ENCODE results near the gene TOMM70. TPM values are rescaled to one million over a fixed set of nuclear protein-coding genes. Genes with fewer than 3 reads are reported as not detected.

The TOMM70 gene
- total RNA-seq, 1 experiment from 2014 or later: 59.2 TPM

- peaks cover 3% of the 10 kb centered on the region; the same call in 1 of the 2 replicates for H3K9me3 Mint-ChIP-seq
- H3K4me1 Mint-ChIP-seq: peaks cover 54% of the 10 kb centered on the region
- peaks cover 17% of the 10 kb centered on the region for H3K36me3 Mint-ChIP-seq
- TF ChIP-seq CDX4 (CRISPR knock-in tag; IDR thresholded peaks at IDR 0.05; ENCODE audit: borderline replicate concordance) (no peak), ZNF232 (CRISPR knock-in tag; IDR thresholded peaks at IDR 0.05) (no peak), NR3C1 (CRISPR knock-in tag; conservative IDR thresholded peaks at IDR 0.05; ENCODE audit: low read depth) (no peak)
- ChIA-PET CTCF (no interaction called here), POLR2A (no interaction called here)
- H3K4me3 Mint-ChIP-seq: no peak overlapping the region
- ATAC-seq: no peak
- no peaks in the 10 kb centered on the region for H3K27me3 Mint-ChIP-seq (ENCODE audit: low read depth)
- no peak for DNase-seq (ENCODE audit: low spot score)
- H3K27ac Mint-ChIP-seq: peak overlapping the region; percentile 32; the same call in 1 of the 2 replicates
Measured at GRCh38 chr3:100416863-100417262, 16.0 kb upstream of the TOMM70 start.

- DNase-seq (ENCODE audit: low spot score): no peak
- no peak for TF ChIP-seq ZNF281 (CRISPR knock-in tag; IDR thresholded peaks at IDR 0.05)
- TF ChIP-seq TEAD4 (CRISPR knock-in tag; IDR thresholded peaks at IDR 0.05): no peak
- TF ChIP-seq KAT7 (CRISPR knock-in tag; IDR thresholded peaks at IDR 0.05; ENCODE audit: borderline replicate concordance): no peak
- TF ChIP-seq ZNF532 (CRISPR knock-in tag; IDR thresholded peaks at IDR 0.05; ENCODE audit: borderline replicate concordance): no peak
- no peak for TF ChIP-seq RORB (CRISPR knock-in tag; IDR thresholded peaks at IDR 0.05)
- TF ChIP-seq SMAD4 (CRISPR knock-in tag; IDR thresholded peaks at IDR 0.05): no peak
- no peak for TF ChIP-seq OVOL2 (CRISPR knock-in tag; IDR thresholded peaks at IDR 0.05; ENCODE audit: borderline replicate concordance)
- no peak for TF ChIP-seq ZSCAN18 (CRISPR knock-in tag; IDR thresholded peaks at IDR 0.05)
- no peak for TF ChIP-seq CBFB (CRISPR knock-in tag; IDR thresholded peaks at IDR 0.05; ENCODE audit: low read depth)
- TF ChIP-seq ESRRA (CRISPR knock-in tag; IDR thresholded peaks at IDR 0.05; ENCODE audit: borderline replicate concordance): no peak
- TF ChIP-seq RELA (CRISPR knock-in tag; IDR thresholded peaks at IDR 0.05; ENCODE audit: borderline replicate concordance): no peak
- no peak for TF ChIP-seq NFYB (CRISPR knock-in tag; conservative IDR thresholded peaks at IDR 0.05; ENCODE audit: low read depth)
- no peak for TF ChIP-seq ZNF671 (CRISPR knock-in tag; IDR thresholded peaks at IDR 0.05)
- TF ChIP-seq USF2 (CRISPR knock-in tag; IDR thresholded peaks at IDR 0.05): no peak
- no peak for TF ChIP-seq ZNF138 (CRISPR knock-in tag; conservative IDR thresholded peaks at IDR 0.05)
- TF ChIP-seq GABPB1 (CRISPR knock-in tag; IDR thresholded peaks at IDR 0.05): no peak
- TF ChIP-seq MYBL2 (CRISPR knock-in tag; IDR thresholded peaks at IDR 0.05): no peak
- TF ChIP-seq EMX1 (CRISPR knock-in tag; IDR thresholded peaks at IDR 0.05): no peak
- peaks cover 7% of the 10 kb centered on the region for H3K9me3 Mint-ChIP-seq
- H3K4me1 Mint-ChIP-seq: peaks cover 52% of the 10 kb centered on the region
- H3K27me3 Mint-ChIP-seq (ENCODE audit: low read depth): no peaks in the 10 kb centered on the region
- no peak overlapping the region for H3K4me3 Mint-ChIP-seq
- H3K36me3 Mint-ChIP-seq: peaks cover 23% of the 10 kb centered on the region
- no peak for ATAC-seq
- 0 out of 2 replicates have a peak overlapping the region, but pooled peaks have one; percentile 24 for H3K27ac Mint-ChIP-seq
- POLR2A ChIA-PET: no interaction called here
- CTCF ChIA-PET: interaction anchor here (1.6 kb wide), 1 partner anchor 47 kb away, joined by 5 read pairs; no protein-coding TSS in a partner anchor
Measured at GRCh38 chr3:100416176-100416575, 15.3 kb upstream of the TOMM70 start.
